HUES64 (cell line): Measurements from ENCODE around the gene BMP2K.
"Not testable (repeated sequence)": the region's sequence is repeated elsewhere in the genome, so short reads cannot be mapped to it uniquely, and the experiment has no call there.

ENCODE experiments used
- H3K27ac ChIP-seq: 2 replicates; pipeline ENCODE4 v1.7.0; 2013; ENCODE audit warnings: low read depth, low read length, inconsistent platforms
- H3K27me3 ChIP-seq: 2 replicates; pipeline ENCODE4 v1.6.1; 2013; ENCODE audit warnings: mild to moderate bottlenecking, low read length; ENCODE audit not compliant: insufficient read depth
- H3K36me3 ChIP-seq: 2 replicates; pipeline ENCODE4 v1.6.1; 2013; ENCODE audit warnings: mild to moderate bottlenecking, low read length; ENCODE audit not compliant: insufficient read depth
- H3K4me1 ChIP-seq: 2 replicates; pipeline ENCODE4 v1.6.1; 2013; ENCODE audit warnings: mild to moderate bottlenecking, low read length, moderate library complexity; ENCODE audit not compliant: insufficient read depth
- H3K4me3 ChIP-seq: 2 replicates; pipeline ENCODE4 v1.5.1; 2013; ENCODE audit warnings: mild to moderate bottlenecking, low read length, moderate library complexity
- H3K9ac ChIP-seq: 2 replicates; pipeline ENCODE4 v1.6.1; 2013; ENCODE audit warnings: mild to moderate bottlenecking, low read depth, low read length
- H3K9me3 ChIP-seq: 2 replicates; pipeline ENCODE4 v1.6.1; 2013; ENCODE audit warnings: low read depth, low read length; ENCODE audit not compliant: insufficient read depth
- WGBS: fragments of 150-250, 120-280 bp; methylation state at CpG from one replicate; pipeline ENCODE4 v1.1.7; 2013; ENCODE audit warnings: missing lambda C conversion rate; 5-methylcytosine and 5-hydroxymethylcytosine counted together

Gene BMP2K

DNA sequence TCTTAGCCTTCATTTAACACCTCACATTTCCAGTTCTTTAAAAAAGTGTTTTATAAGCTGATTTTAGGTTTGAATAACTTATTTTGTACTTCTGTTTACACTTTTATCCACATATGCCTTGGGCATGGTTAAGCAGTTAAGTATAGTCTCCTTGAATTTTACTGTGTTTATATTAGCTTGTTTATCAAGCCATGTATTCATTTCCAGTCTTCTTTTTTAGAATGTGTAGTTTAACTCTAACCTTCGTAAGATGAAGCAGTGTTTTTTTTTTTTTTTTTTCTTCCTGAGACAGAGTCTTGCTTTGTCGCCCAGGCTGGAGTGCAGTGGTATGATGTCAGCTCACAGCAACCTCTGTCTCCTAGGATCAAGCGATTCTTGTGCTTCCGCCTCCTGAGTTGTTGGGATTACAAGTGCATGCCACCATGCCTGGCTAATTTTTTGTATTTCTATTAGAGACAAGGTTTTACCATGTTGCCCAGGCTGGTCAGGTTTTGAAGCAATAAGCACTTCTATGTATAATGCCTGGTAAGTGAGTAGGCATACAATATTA, 42.5 kb downstream of the BMP2K start:
- 96% methylated on average over 4 of the region's 4 CpGs for WGBS
- H3K36me3 ChIP-seq, result no peaks in the 10 kb centered on the region
- no peaks in the 10 kb centered on the region for H3K9me3 ChIP-seq
- no peak overlapping the region for H3K9ac ChIP-seq
- H3K4me3 ChIP-seq, result no peak overlapping the region
- peaks cover 7% of the 10 kb centered on the region for H3K4me1 ChIP-seq
- H3K27ac ChIP-seq, result no peak overlapping the region
- H3K27me3 ChIP-seq, result no peaks in the 10 kb centered on the region

DNA sequence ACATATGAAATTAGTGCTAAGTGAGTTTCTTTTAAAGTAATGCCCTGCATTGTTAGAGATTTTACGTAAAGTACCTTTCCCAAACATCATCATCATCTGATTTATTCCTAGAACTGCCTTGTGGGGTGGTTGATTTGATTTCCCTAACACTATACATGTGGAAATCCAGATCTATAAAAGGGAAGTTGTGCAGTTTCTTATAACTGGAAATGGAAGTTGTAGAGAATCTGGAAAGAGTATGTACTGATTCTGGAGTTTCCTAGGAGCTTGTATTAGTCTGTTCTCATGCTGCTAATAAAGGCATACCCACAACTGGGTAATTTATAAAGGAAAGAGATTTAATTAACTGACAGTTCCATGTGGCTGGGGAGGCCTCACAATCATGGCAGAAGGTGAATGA, 47.9 kb downstream of the BMP2K start:
- WGBS, result no CpG with 5 or more reads among the region's 1 CpG
- no peak overlapping the region for H3K4me3 ChIP-seq
- H3K27ac ChIP-seq, result no peak overlapping the region
- H3K9ac ChIP-seq, result no peak overlapping the region
- H3K27me3 ChIP-seq, result no peaks in the 10 kb centered on the region
- no peaks in the 10 kb centered on the region for H3K4me1 ChIP-seq
- no peaks in the 10 kb centered on the region for H3K9me3 ChIP-seq
- peaks cover 32% of the 10 kb centered on the region for H3K36me3 ChIP-seq

DNA sequence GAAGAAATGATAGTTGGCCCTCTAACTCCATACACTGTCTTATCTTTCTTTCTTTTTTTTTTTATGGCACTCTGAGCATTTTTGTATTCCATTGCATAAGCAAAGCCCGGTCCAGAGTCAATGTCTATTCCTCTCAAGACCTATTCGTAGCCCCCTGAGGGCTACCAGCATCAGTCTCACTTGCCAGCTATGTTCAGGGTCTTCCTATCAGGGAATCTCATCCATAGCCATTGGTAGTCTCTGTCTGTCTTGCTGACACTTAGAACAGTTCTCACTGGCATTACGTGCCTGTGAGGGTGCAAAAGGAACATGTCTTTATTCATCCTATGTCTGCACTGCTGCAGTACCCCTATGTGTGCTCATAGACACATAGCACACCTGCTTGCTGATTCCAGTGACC, 51.0 kb downstream of the BMP2K start:
- no peaks in the 10 kb centered on the region for H3K4me1 ChIP-seq
- H3K27me3 ChIP-seq, result no peaks in the 10 kb centered on the region
- H3K36me3 ChIP-seq, result peaks cover 42% of the 10 kb centered on the region
- H3K27ac ChIP-seq, result no peak overlapping the region
- no peaks in the 10 kb centered on the region for H3K9me3 ChIP-seq
- 93% methylated on average over 3 of the region's 3 CpGs for WGBS
- H3K9ac ChIP-seq, result no peak overlapping the region
- no peak overlapping the region for H3K4me3 ChIP-seq

DNA sequence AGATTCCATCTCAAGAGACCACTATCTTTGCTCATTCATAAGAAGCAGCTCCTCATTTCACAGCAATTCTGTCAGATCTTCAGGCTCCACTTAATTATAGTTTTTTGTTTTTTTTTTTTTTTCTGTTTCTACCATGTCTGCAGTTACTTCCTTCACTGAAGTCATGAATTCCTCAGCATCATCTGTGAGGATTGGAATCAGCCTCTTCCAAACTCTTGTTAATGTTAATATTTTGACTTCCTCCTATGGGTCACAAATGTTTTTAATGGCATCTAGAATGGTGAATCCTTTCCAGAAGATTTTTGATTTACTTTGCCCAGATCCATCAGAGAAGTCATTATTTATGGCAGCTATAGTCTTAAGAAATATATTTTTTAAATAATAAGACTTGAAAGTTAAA, 53.1 kb downstream of the BMP2K start:
- no peak overlapping the region for H3K9ac ChIP-seq
- no peaks in the 10 kb centered on the region for H3K4me1 ChIP-seq
- no peak overlapping the region for H3K27ac ChIP-seq
- H3K27me3 ChIP-seq, result no peaks in the 10 kb centered on the region
- no peaks in the 10 kb centered on the region for H3K9me3 ChIP-seq
- peaks cover 42% of the 10 kb centered on the region for H3K36me3 ChIP-seq
- no peak overlapping the region for H3K4me3 ChIP-seq

DNA sequence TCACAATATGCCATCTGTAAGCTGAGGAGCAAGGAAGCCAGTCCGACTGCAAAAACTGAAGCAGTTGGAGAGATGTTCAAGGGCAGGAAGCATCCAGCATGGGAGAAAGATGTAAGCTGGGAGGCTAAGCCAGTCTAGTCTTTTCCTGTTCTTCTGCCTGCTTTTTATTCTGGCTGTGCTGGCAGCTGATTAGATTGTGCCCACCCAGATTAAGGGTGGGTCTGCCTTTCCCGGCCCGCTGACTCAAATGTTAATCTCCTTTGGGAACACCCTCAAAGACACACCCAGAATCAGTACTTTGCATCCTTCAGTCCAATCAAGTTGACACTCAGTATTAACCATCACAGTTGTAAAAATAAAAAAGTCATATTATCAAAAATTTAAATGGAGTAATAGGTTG, 63.5 kb downstream of the BMP2K start:
- not testable (repeated sequence) for H3K4me1 ChIP-seq, H3K9me3 ChIP-seq, H3K27me3 ChIP-seq, H3K9ac ChIP-seq, H3K4me3 ChIP-seq, H3K27ac ChIP-seq
- peaks cover 27% of the 10 kb centered on the region for H3K36me3 ChIP-seq
- WGBS, result 93% methylated on average over 3 of the region's 3 CpGs

DNA sequence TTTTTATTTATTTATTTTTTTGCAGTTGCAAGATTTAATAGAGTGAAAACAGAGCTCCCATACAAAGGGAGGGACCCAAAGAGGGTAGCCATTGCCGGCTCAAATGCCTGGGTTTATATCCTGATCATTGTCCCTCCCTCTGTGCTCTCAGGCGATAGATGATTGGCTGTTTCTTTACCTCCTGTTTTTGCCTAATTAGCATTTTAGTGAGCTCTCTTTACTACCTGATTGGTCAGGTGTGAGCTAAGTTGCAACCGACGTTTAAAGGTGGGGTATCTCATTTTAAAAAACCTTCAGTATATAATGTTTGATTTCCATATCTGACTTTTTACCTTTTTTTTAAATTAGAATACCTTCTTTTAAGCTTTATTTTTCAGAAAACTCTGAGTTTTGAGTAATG, 64.1 kb downstream of the BMP2K start:
- WGBS, result 93% methylated on average over 2 of the region's 4 CpGs
- H3K4me1 ChIP-seq, H3K9me3 ChIP-seq, H3K4me3 ChIP-seq, H3K27ac ChIP-seq, H3K9ac ChIP-seq, H3K27me3 ChIP-seq: not testable (repeated sequence)
- H3K36me3 ChIP-seq, result peaks cover 27% of the 10 kb centered on the region

DNA sequence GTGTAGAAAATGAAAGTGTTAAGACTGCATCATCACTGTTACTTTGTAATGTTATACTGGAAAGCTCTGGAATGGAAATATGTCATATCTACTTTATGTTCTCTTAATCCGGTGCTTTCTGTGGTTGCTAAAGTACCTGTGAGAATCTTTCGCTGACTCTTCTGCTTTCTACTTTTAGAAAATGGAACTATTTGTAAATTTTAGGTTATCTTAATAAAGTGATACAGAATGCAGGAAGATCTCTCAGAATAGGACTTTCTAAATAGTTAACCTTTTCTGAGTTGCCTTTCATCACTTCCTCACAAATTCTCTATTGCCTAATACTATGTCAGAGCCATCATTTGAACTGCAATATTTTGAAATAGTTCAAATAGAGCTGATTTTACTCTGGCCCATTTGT, 69.3 kb downstream of the BMP2K start:
- Histone ChIP-seq H3K4me3 (no peak overlapping the region), H3K27ac (no peak overlapping the region), H3K9me3 (no peaks in the 10 kb centered on the region), H3K36me3 (peaks cover 14% of the 10 kb centered on the region), H3K27me3 (no peaks in the 10 kb centered on the region), H3K4me1 (no peaks in the 10 kb centered on the region), H3K9ac (no peak overlapping the region)
- WGBS, result 100% methylated on average over 2 of the region's 2 CpGs

DNA sequence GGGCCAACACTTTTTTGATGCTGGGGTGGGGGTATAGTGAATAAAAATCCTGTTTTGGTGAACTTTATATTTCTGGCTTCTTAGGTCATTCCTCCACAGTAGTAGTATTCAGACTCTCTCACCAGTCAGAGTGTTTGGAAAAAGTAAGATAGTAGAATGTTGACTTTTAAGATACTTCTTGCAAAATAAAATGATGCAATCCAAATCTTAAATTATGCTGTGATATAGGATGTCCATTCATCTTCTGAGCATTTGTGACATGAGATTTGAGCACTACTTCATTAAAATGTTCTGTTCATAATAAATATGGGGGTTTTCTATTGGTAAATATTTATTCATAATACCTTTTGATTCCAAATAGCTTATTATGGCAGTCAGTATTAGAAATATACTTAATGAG, 70.1 kb downstream of the BMP2K start:
- Histone ChIP-seq H3K27me3 (no peaks in the 10 kb centered on the region), H3K4me1 (no peaks in the 10 kb centered on the region), H3K4me3 (no peak overlapping the region), H3K36me3 (peaks cover 19% of the 10 kb centered on the region), H3K9me3 (no peaks in the 10 kb centered on the region), H3K9ac (no peak overlapping the region), H3K27ac (no peak overlapping the region)

DNA sequence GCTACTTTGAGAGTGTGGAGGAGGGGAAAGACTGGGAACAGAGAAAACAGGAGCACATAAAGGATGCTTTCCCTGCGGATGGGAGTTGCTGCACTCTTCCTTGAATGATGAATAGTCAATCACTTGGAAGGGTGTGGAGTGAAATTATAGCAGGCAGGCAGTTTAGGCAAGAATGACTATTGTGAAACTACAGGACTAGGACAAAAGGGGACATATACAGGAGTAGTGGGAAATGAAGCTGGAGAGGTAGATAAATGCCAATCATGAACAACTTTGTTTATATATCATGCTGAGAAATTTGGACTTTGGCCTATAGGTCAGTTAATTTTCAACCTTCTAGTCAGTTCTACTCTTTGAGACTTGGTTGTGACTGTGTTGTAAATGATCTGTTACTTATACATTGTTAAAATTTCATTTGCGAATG, 86.2 kb downstream of the BMP2K start:
- no peak overlapping the region for H3K4me3 ChIP-seq
- H3K4me1 ChIP-seq, result no peaks in the 10 kb centered on the region
- H3K36me3 ChIP-seq, result peaks cover 19% of the 10 kb centered on the region
- no peaks in the 10 kb centered on the region for H3K9me3 ChIP-seq
- no peak overlapping the region for H3K27ac ChIP-seq
- no peak overlapping the region for H3K9ac ChIP-seq
- no peaks in the 10 kb centered on the region for H3K27me3 ChIP-seq
- 89% methylated on average over 1 of the region's 2 CpGs for WGBS

DNA sequence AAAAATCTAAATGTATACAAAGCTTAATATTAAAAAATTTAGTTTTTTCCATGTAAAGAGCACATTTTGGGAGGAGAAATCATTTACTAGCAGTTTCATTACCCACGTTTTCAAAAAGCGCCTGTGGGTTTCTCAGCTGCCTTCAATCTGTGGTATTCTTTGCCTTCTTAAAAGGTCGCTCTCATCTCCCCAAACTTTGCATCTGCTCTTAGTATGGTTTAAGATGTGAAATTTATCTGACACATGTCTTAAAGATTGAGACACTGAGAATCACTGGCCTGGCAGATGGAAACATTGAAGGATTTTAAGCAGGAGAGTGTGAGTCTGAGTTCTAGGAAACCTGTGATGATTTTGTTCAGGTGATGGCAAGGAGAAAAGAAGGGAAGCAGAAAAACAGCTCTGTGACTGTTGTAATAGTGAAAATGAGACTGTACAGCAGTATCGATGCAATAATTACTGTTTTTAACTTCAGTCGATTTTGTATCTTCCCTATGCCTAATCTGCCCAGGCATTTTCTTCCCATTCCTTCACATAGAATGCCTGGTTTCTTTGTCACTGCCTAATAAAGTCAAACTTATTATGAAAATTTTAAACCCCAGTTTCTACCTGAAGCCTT, 87.2 kb downstream of the BMP2K start:
- Histone ChIP-seq H3K9me3 (no peaks in the 10 kb centered on the region), H3K9ac (no peak overlapping the region), H3K36me3 (peaks cover 25% of the 10 kb centered on the region), H3K4me3 (no peak overlapping the region), H3K27me3 (no peaks in the 10 kb centered on the region), H3K27ac (no peak overlapping the region), H3K4me1 (no peaks in the 10 kb centered on the region)
- whole genome bisulfite sequencing, result 93% methylated on average over 5 of the region's 5 CpGs

DNA sequence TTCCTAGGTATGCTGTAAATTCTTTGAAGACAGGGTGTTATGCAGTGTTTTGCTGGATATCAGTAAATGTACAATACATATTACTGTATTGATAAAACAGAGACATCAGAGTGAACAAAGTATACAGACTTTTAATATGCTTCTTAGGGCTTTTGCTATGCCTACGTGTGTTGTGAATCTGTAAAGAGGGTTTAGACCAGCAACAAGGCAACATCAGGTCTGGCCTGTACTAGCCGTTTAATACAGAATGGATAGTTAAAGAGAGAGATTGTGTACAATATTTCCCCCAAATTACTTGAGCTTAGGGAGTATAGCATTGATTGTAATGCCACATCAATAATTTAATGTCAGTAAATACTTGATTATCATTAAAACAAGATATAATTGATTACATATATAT, 87.8 kb downstream of the BMP2K start:
- WGBS, result 77% methylated on average over 2 of the region's 2 CpGs

DNA sequence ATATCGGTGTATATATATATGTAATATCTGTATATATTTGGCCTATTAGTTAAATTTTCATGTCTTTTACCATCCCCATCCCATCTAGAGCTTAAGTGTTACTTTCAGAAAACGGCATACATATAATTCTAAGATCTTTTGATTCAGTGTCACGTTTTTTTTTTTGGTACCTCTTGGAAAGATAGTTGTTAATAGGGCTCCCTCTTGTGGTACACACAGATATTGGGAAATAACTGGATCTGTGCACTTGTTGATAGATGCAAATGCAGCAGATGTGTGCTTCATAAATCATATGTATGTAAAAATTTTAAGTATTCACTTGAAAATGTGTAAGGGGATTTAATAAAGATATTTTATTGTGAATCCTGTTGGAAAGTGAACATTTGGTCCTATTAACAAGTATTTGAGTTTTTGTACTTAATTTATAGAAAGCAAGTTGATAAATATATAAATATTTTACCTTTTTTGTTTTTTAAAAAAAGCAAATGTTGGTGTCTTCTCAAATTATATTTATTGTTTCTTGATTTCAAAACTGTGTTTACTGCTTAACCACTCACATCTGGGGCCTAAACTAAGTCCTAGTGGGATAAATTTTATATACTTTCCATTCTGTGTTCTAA, 88.4 kb downstream of the BMP2K start:
- peaks cover 25% of the 10 kb centered on the region for H3K36me3 ChIP-seq
- 31% methylated on average over 1 of the region's 3 CpGs for WGBS
- no peak overlapping the region for H3K4me3 ChIP-seq

More for the DNA sequence above, 87.8 kb downstream of the BMP2K start:
- Histone ChIP-seq H3K27ac (no peak overlapping the region), H3K4me3 (no peak overlapping the region), H3K27me3 (no peaks in the 10 kb centered on the region), H3K9me3 (no peaks in the 10 kb centered on the region), H3K9ac (no peak overlapping the region), H3K36me3 (peaks cover 25% of the 10 kb centered on the region), H3K4me1 (no peaks in the 10 kb centered on the region)

More for the DNA sequence above, 88.4 kb downstream of the BMP2K start:
- Histone ChIP-seq H3K27ac (no peak overlapping the region), H3K9me3 (no peaks in the 10 kb centered on the region), H3K9ac (no peak overlapping the region), H3K27me3 (no peaks in the 10 kb centered on the region), H3K4me1 (no peaks in the 10 kb centered on the region)
